Vagina (tissue), 2 donors: ENCODE data around the gene IKBIP. TPM values are rescaled to one million over a fixed set of nuclear protein-coding genes. Genes with fewer than 3 reads are reported as not detected.

Experiments
- DNase-seq, 2 donors: peaks; one replicate each; pipeline ENCODE4 v3.0.0-alpha.2; 2017; ENCODE audit errors: extremely low spot score in 2 of 2
- H3K27ac ChIP-seq: fragments of 200-600 bp; sonication (generic); one replicate; pipeline ENCODE4 v1.5.1; 2019
- H3K27me3 ChIP-seq: fragments of 200-600 bp; sonication (generic); one replicate; pipeline ENCODE4 v1.5.1; 2019
- H3K36me3 ChIP-seq, 2 donors: fragments of 200-600 bp; sonication (generic); one replicate each; pipeline ENCODE4 v1.5.1; 2017 to 2019
- H3K4me1 ChIP-seq: fragments of 200-600 bp; sonication (generic); one replicate; pipeline ENCODE4 v1.5.1; 2019
- H3K4me3 ChIP-seq, 2 donors: fragments of 200-600 bp; sonication (generic); 1 replicate in 1 of 2; 2 replicates in 1 of 2; pipeline ENCODE4 v1.5.1; 2016 to 2019
- H3K9me3 ChIP-seq: fragments of 200-600 bp; sonication (generic); one replicate; pipeline ENCODE4 v1.5.1; 2019
- CTCF ChIP-seq, 3 experiments: fragments of 450-650 bp in 2 of 3; fragments of 200-600 bp in 1 of 3; sonication (generic) in 1 of 3; IDR thresholded peaks; one replicate each; pipeline ENCODE4 v1.5.1; 2017 to 2019; ENCODE audit warnings: antibody characterized with exemption in 3 of 3, mild to moderate bottlenecking in 2 of 3, moderate library complexity in 2 of 3
- POLR2A ChIP-seq, 2 donors: fragments of 450-650 bp; IDR thresholded peaks; one replicate each; pipeline ENCODE4 v1.6.1; 2017; ENCODE audit warnings: antibody characterized with exemption in 2 of 2, mild to moderate bottlenecking in 2 of 2, moderate library complexity in 2 of 2
- POLR2AphosphoS5 ChIP-seq, 2 donors: sonication (generic); formaldehyde crosslinking; IDR thresholded peaks; one replicate each; pipeline ENCODE4 v1.9.0; 2017; ENCODE audit warnings: antibody characterized with exemption in 2 of 2, mild to moderate bottlenecking in 2 of 2, low read depth in 1 of 2; ENCODE audit not compliant: insufficient read depth in 1 of 2
- intact Hi-C: fragments of 100-400 bp; cut with DNase I; formaldehyde crosslinking; loops from one replicate; pipeline ENCODE4 v1.15.1; 2023
- total RNA-seq: library from RNA; depleted of rRNA; stranded (reverse); fragments of >200 nt; gene quantifications from one replicate; pipeline ENCODE4 v1.2.3, GENCODE V29; 2016

Gene IKBIP
- total RNA-seq, 1 donor from 2014 or later: 7.6 TPM

- DNase-seq: no peak
- TF ChIP-seq POLR2A (IDR thresholded peaks at IDR 0.05) (no peak), CTCF (IDR thresholded peaks at IDR 0.05) (no peak), POLR2AphosphoS5 (IDR thresholded peaks at IDR 0.05; ENCODE audit: insufficient read depth in 1 of 2, low read depth in 1 of 2) (no peak)
- Histone ChIP-seq H3K27ac (no peak overlapping the region), H3K4me1 (no peaks in the 10 kb centered on the region), H3K4me3 (no peak overlapping the region), H3K36me3 (peaks cover 0 to 55% of the 10 kb centered on the region in 2 donors), H3K27me3 (no peaks in the 10 kb centered on the region), H3K9me3 (no peaks in the 10 kb centered on the region)
- intact Hi-C loops: no loop called here
These were observed 35.0 kb upstream of the IKBIP start for GRCh38 chr12:98679611-98680005.

- no peak overlapping the region for H3K4me3 ChIP-seq
- DNase-seq: no peak
These were observed 34.5 kb upstream of the IKBIP start for GRCh38 chr12:98678946-98679610.

GRCh38 chr12:98678236-98678945 is 33.8 kb upstream of the IKBIP start:
- TF ChIP-seq POLR2A (IDR thresholded peaks at IDR 0.05): no peak
- no peak for TF ChIP-seq POLR2AphosphoS5 (IDR thresholded peaks at IDR 0.05; ENCODE audit: insufficient read depth in 1 of 2, low read depth in 1 of 2)
- TF ChIP-seq CTCF (IDR thresholded peaks at IDR 0.05): no peak
- intact Hi-C loops: no loop called here

More at GRCh38 chr12:98678946-98679610, 34.5 kb upstream of the IKBIP start:
- Histone ChIP-seq H3K27ac (no peak overlapping the region), H3K27me3 (no peaks in the 10 kb centered on the region), H3K36me3 (peaks cover 0 to 55% of the 10 kb centered on the region in 2 donors), H3K4me1 (no peaks in the 10 kb centered on the region), H3K9me3 (no peaks in the 10 kb centered on the region)
- TF ChIP-seq POLR2AphosphoS5 (IDR thresholded peaks at IDR 0.05; ENCODE audit: insufficient read depth in 1 of 2, low read depth in 1 of 2): no peak
- no peak for TF ChIP-seq CTCF (IDR thresholded peaks at IDR 0.05)
- no peak for TF ChIP-seq POLR2A (IDR thresholded peaks at IDR 0.05)
- intact Hi-C loops: no loop called here

GRCh38 chr12:98674841-98675240 is 30.3 kb upstream of the IKBIP start:
- no peaks in the 10 kb centered on the region for H3K4me1 ChIP-seq
- TF ChIP-seq CTCF (IDR thresholded peaks at IDR 0.05): no peak
- no peak for TF ChIP-seq POLR2A (IDR thresholded peaks at IDR 0.05)
- no peak overlapping the region for H3K4me3 ChIP-seq
- peaks cover 0 to 28% of the 10 kb centered on the region in 2 donors for H3K36me3 ChIP-seq
- no peak for DNase-seq
- no peaks in the 10 kb centered on the region for H3K27me3 ChIP-seq
- no peak overlapping the region for H3K27ac ChIP-seq
- intact Hi-C loops: no loop called here
- no peaks in the 10 kb centered on the region for H3K9me3 ChIP-seq

More at GRCh38 chr12:98678236-98678945, 33.8 kb upstream of the IKBIP start:
- DNase-seq: no peak
- no peak overlapping the region for H3K27ac ChIP-seq
- no peaks in the 10 kb centered on the region for H3K4me1 ChIP-seq
- peaks cover 0 to 49% of the 10 kb centered on the region in 2 donors for H3K36me3 ChIP-seq
- H3K4me3 ChIP-seq: no peak overlapping the region
- no peaks in the 10 kb centered on the region for H3K9me3 ChIP-seq
- H3K27me3 ChIP-seq: no peaks in the 10 kb centered on the region

GRCh38 chr12:98671459-98671858 is 26.9 kb upstream of the IKBIP start:
- intact Hi-C loops: no loop called here
- H3K4me3 ChIP-seq: no peak overlapping the region
- no peaks in the 10 kb centered on the region for H3K27me3 ChIP-seq
- H3K36me3 ChIP-seq: peaks cover 0 to 18% of the 10 kb centered on the region in 2 donors
- DNase-seq: no peak
- H3K4me1 ChIP-seq: no peaks in the 10 kb centered on the region
- H3K9me3 ChIP-seq: no peaks in the 10 kb centered on the region
- H3K27ac ChIP-seq: no peak overlapping the region
- TF ChIP-seq POLR2A (IDR thresholded peaks at IDR 0.05) (no peak), POLR2AphosphoS5 (IDR thresholded peaks at IDR 0.05; ENCODE audit: insufficient read depth in 1 of 2, low read depth in 1 of 2) (no peak), CTCF (IDR thresholded peaks at IDR 0.05) (no peak)
